Right forelimb (tissue), 1 donor: ENCODE measurements around the gene ZBTB49.
"Not testable (repeated sequence)": the region's sequence is repeated elsewhere in the genome, so short reads cannot be mapped to it uniquely, and the experiment has no call there.

ENCODE experiments used
- DNase-seq: peaks from one replicate; pipeline ENCODE4 v3.0.0-alpha.2; 2018

Gene ZBTB49, protein sequence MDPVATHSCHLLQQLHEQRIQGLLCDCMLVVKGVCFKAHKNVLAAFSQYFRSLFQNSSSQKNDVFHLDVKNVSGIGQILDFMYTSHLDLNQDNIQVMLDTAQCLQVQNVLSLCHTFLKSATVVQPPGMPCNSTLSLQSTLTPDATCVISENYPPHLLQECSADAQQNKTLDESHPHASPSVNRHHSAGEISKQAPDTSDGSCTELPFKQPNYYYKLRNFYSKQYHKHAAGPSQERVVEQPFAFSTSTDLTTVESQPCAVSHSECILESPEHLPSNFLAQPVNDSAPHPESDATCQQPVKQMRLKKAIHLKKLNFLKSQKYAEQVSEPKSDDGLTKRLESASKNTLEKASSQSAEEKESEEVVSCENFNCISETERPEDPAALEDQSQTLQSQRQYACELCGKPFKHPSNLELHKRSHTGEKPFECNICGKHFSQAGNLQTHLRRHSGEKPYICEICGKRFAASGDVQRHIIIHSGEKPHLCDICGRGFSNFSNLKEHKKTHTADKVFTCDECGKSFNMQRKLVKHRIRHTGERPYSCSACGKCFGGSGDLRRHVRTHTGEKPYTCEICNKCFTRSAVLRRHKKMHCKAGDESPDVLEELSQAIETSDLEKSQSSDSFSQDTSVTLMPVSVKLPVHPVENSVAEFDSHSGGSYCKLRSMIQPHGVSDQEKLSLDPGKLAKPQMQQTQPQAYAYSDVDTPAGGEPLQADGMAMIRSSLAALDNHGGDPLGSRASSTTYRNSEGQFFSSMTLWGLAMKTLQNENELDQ

DNA sequence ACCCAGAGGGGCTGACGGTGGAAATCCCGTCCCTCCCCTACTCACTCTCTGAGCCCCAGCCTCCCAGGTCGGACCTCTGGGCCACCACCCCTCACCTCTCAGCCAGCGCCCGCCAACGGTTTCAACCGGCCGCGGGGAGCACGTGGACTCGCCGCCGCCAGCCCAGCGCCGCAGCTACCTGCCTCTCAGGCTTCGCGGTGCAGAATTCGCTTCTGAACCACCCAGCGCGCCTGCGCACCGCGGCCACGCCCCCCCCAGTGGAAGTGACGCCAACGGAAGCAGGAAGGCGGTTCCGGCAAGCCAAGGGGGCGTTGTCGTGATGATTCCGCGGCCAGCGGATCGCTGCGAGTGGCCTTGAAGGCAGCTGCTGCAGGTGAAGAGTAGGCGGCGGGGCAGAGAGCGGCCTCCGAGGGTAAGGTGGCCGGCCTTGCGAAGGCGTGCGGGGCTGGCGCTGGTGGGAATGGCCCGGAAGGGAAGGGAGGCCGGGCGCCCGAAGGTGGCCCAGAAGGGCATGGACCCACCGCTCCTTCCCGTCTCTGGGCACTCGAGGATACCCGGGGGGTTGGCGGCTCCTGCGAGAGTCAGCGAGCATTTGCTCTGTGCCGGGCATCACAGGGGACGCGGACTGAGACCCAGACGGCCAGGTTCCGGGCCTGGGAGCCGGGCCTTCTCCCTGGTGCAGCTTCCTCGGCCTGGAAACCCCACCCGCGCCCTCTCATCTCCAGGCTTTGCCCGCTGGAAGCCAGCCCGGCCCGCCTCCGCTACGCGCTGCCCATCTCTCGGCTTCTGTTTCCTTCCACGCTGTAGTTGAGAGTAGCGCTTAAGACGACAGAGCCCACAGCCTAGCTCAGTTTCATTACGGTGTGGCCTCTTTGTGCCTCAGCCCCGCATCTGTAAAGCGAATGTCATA is at the start of gene ZBTB49, which contains the start of gene LYAR:
Gene ZBTB49, plus strand, starts transcription at position 311 of the 910 bp plus-strand sequence. CDS start 9,695 bp downstream, outside the sequence.
Gene LYAR, minus strand, starts transcription at position 214 of the 910 bp plus-strand sequence. CDS start 6,412 bp downstream, outside the sequence.
- peak; percentile 98 for DNase-seq

DNA sequence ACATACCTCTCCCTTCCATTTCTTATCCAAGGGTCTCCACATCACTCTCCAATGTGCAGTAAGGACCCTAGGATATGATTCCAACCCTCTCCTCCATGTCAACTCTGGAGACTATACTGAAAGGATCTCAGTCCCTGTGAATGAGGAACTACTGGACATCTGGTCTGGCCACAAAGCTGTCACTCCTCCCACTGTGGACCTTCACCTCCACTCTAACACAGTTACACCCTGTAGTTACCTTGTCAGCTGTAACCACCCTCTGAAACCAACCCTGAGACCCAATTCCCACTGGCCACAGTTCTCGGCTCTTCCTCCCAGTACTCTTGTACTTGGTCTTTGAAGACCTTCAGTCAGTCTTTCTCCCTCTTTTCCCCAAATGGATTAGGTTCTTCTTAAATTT is 44.9 kb upstream of the ZBTB49 start:
- DNase-seq = no peak

DNA sequence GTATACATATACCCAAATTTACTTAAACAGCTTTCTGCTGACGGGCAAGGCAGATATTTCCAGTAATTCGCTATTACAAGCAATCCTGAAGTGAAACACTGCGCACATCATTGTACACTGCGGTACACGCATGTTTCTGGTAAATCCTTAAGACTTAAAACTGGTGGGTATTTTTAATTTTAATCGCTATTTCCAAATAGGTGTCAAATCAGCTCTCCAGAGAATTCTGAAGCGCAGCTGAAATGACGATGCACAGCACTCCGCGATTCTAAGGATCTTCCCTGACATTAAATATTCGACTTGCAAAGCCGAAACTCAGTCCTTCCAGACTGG is 42.4 kb upstream of the ZBTB49 start:
- DNase-seq = no peak

DNA sequence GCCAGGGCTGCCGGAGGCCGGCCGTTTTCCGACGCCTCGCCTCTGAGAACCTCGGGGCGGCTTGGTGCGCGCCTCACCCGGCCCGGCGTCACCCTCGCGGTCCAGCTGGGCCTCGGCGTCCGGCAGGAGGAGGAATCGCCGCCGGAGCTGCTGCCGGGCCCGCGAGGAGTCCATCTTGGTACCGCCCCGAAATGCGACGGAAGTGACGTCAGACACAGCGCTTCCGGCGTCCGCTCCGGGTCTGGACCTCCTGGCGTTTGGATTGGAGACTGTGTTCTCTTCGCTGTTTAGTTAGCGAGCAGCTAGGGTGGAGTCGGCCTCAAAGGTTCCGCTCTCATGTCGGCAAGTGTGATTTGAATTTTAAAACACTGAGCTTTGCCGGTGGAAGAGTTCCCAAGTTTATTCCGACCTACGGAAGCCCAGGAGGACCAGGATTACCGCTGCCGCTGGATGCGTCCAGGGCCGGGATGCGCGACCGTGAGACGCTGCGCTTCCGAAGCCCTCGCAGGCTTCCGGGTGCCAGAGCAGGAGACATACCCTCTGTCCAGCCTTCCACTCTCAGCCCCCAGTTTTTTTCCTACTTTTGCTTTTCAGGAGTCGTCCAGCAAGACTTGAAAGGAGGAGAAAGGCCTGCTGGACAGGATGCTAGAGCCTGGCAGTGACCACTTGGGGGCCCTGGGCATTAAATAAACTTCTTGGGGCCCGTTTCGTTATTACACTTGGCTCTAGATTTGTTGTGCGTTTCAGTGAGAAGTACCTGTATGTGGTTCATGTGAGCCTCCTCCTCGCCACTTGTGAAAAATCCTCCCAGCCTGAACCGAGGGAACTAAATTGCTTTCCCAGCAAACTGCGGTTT is 41.8 kb upstream of the ZBTB49 start, which contains the start of gene TMEM128:
Gene TMEM128, minus strand, starts transcription at position 195 of the 856 bp plus-strand sequence. Its CDS starts 21 bp downstream, at position 174.
- peak; percentile 97 for DNase-seq

DNA sequence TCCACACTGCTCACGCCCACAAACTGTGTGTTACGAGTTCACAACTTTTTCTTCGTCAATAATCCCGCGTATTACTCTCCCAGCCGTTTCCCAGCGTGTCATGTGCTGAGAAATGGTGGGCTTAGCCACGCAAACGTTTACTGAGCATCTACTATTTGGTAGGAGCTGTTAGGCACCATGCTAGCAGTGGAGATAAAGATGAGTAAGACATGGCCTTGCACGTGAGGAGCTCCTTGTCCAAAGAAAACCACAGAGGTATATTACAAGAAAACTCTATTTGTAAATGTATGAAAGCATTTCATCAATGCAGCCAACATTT is 41.2 kb upstream of the ZBTB49 start:
- DNase-seq = no peak

DNA sequence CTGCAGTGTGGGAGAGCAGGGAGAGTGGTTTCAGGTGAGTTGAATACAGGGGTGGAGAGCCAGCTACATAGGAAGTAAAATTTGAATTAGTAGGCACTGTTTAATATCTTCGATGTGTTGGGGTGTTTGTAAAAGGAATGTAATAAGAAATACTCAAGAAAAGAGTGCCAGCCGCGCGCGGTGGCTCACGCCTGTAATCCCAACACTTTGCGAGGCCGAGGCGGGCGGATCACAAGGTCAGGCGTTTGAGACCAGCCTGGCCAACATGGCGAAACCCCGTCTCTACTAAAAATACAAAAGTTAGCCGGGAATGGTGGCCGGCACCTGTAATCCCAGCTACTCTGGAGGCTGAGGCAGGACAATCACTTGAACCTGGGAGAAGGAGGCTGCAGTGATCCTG is 40.7 kb upstream of the ZBTB49 start:
- DNase-seq = not testable (repeated sequence)

DNA sequence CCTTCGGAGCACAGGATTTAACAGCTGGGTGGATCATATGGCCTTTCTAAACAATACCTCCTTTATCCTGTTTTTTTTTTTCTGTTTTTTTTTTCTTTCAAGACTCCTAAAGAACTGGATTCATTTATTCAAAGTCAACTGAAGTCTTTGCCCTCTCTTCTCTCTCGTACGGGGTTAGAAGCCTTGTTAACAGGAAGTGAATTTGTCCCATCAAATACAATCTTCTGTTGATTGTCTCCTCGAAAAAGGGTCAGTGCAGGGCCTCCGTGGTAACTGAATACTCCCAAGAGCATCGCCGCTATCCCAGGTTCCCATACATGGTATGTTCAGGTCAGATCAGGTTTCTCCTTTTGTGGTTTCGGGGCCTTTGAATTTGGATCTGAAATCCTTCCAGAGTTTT is 40.2 kb upstream of the ZBTB49 start:
- no peak for DNase-seq

DNA sequence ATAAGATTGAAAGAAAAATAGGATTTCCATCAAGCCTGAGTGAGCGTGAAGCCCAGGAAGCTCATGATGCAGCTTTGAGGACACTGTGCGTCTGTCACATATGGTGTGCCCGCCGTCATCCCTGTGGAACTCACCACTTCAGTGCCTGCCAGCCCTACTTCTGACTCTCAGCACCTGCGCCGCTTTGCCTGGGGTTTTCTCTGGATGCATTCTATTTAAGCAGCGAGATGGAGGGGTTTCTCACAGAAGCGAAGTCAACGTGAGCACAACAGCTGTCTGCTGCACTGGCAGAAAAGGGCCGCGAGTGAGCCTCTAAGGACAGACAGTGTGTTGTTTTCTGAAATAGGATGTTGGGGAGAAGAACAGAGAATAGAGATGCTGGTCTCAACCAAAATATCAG is 35.9 kb upstream of the ZBTB49 start:
- no peak for DNase-seq

DNA sequence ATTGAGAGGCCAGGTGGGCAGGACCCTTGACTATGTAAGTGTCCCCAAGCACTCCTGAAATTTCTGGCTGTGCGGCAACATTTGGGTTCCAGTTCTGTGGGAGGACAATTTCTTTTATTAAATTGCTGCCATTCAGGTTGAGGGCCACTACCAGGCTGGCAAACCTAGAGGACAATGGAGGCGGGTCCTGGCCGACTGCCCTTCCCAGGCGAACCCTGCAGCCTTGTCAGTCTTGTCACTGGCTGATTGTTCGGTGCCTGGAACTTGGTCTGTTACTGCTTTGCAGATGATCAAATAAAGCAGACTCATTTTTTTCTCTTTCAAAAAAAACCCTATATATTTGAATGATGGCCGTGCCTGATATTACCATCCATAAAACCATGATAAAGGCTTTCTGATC is 35.4 kb upstream of the ZBTB49 start:
- DNase-seq = no peak

DNA sequence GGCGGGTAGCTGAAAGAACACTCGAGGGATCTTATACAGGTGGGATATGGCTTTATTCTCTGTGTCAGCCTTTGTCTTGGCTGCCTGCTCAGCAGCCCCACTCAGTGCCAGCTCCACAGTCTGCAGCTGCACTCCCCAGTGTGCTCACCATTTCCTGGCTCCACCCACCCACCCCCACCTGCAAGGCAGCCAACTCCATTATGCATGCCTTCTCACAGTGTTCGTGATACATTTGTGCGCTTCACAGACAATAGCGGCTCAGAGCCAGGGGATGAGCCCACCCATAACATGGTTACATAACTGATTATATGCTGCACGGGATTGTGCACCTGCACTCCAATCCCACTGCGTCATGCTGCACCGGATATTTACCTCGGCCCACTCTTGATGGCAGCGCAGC is 33.3 kb upstream of the ZBTB49 start:
- no peak for DNase-seq

DNA sequence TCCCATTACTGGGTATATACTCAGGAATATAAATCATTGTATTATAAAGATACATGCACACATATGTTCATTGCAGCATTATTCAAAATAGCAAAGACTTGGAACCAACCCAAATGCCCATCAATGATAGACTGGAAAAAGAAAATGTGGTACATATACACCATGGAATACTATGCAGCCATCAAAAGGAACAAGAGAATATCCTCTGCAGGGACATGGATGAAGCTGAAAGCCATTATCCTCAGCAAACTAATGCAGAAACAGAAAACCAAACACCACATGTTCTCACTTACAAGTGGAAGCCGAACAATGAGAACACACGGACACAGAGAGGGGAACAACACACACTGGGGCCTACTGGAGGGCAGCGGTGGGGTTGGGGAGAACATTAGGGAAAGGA is 32.3 kb upstream of the ZBTB49 start:
- not testable (repeated sequence) for DNase-seq

DNA sequence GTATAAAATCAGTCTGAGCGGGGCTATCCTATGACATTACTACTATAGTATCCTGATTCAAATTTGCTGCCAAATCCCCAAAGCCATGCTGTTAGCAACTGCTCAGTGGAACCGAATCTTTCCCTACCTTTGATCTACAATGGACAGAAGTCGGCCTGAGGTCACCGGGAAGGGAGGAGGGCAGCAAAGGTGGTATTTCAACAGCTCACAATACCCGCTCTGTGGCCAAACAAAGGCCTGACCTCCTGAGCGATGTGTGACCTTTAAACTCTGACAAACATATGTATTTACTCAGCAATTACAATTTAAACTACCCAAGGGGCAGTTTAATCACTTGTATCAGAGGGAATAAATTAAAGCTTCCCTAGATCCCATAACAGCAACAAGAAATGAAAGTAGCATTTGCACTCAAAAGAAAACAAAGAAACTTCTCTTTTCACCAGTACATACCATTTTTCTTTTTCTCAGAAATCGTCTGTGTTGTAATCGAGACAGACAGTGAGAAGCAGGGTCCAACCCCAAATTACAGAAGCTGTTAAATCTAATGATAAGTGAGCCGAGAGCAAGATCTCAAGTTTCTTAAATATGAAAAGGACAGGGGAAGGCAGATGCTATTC is 30.5 kb upstream of the ZBTB49 start:
- DNase-seq = no peak

DNA sequence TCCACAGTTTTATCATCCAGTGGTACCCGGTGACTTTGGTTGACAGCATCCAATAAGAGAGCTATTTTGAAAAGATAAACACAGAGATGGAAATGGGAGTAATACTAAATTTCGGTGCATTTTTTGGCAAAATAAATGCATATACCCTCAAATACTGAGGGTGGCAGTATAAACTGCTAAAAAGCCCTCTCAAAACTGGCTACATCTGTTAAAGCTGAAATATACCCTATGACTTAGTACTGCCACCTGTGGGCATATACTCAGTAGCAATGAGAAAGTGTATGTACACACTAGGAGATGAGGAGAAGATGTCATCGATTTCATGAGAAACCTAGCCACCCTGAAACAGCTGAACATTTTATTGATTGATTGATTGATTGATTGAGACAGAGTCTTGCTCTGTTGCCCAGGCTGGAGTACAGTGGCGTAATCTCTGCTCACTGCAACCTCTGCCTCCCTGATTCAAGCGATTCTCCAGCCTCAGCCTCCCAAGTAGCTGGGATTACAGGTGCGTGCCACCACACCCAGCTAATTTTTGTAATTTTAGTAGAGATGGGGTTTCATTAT is 29.8 kb upstream of the ZBTB49 start:
- no peak for DNase-seq

DNA sequence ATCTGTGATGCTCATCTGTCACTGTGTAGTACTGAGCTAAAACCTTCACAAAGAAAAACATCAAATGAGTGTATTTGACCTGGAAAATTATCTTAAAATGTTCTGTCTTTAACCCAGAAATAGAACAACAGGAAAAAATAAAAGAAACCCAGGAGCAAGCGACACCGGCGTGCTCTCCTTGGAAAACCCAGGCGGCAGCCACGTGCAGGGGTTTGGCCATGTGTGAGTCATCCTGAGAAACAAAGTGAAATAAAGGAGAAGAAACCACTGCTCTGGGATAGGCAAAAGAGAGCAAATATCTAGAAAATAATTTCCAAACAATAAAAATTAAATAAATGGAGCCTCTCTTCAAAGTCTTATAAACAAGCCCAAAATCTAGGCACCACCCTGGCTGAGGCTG is 22.1 kb upstream of the ZBTB49 start:
- no peak for DNase-seq

DNA sequence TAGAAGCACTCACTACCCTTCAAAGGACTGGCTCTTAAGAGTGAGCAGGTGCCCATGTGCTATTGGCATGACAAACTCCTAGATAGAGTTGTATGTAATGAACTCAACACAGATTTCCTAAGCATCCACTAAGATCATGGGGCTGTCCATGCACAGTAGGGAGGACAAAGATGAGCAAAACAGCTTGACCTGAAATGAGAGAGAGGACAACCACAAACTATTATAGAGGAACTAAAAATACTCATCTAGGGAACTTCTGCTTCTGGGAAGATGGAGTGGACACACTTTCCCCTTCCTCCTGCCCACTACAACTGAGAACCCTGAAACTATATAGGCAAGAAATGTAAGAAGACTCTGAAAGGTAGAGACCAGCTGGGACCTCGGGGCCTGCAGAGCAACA is 21.3 kb upstream of the ZBTB49 start:
- DNase-seq = no peak

DNA sequence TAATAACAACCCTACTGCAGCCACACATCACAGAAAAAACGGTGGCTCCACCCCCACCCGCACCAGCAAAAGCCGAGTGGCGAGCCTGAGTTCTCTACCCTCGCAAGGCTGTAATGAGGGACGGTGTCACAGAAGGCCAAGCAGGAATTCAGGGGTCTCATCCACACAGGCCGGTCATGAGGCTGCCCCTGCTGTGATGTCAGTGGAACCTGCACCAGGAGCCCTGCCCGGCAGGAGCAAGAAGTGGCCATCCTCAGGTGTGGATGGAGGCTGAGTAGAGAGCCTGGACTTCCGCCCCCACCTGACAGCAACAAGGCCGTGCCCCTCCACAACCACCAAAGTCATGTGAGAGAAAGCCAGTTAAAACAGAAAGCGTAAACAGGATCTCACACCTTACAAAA is 20.7 kb upstream of the ZBTB49 start:
- DNase-seq = no peak

DNA sequence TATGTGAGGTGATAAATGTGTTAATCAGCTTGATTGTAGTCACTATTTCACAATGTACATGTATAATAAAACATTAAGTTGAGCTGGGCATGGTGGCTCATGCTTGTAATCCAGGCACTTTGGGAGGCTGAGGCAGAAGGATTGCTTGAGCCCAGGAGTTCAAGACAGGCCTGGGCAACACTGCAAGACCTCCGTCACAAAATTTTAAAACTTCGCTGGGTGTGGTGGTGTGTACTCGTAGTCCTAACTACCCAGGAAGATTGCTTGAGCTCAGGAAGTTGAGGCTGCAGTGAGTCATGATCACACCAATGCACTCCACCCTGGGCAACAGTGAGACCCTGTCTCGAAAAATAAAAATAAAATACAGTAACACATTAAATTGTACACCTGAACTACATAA is 20.2 kb upstream of the ZBTB49 start:
- DNase-seq = no peak

DNA sequence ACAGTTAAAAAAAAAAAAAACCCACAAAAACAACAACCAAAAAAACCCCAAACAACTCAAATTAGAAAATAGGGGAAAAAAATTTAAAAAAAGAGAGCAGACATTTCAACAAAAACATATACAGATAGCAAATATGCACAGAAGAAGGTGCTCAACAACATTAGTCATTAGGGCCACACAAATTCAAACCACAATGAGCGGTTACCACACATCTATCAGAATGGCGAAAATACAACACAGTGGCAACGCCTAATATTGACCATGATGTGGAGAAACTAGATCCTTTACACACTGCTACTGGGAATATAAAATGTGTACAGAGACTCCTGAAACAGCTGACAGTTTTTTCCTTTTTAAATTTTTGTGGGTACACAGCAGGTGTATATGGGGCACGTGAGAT is 19.5 kb upstream of the ZBTB49 start:
- no peak for DNase-seq

DNA sequence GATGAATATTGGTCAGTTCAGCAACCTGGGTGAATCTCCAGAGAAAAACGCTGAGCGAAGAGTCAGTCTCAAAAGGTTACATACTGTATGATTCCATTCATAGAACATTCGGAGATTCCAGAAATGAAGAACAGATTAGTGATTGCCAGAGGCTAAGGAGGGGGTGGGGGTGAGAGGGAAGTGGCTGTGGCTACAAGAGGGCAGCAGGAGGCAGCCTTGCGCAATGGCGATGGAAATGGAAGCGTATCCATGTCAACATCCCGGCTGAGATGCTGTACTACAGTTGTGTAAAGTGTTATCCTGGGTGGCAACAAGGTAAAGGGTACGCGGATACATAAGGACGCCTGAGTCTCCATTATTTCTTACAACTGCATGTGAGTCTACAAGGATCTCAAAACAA is 18.1 kb upstream of the ZBTB49 start:
- DNase-seq = no peak

DNA sequence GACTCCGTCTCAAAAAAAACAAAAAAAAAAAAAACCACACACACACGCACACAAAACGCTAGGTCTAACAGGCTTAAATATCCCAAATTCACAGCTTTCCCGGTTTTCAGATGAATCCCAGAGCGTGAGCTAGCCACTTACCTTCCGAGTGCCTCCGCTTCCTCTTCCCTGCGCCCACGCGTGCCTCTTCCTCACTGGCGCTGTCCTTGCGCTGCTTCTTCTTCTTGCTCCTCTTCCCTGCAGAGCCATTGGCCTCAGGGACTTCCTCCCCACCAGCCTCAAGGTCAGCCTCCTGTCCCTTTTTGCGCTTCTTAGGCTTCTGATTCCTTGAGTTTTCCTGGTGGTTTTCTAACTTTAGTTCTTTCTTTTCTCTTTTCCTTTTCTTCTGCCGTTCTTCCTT is 15.8 kb upstream of the ZBTB49 start:
- no peak for DNase-seq

DNA sequence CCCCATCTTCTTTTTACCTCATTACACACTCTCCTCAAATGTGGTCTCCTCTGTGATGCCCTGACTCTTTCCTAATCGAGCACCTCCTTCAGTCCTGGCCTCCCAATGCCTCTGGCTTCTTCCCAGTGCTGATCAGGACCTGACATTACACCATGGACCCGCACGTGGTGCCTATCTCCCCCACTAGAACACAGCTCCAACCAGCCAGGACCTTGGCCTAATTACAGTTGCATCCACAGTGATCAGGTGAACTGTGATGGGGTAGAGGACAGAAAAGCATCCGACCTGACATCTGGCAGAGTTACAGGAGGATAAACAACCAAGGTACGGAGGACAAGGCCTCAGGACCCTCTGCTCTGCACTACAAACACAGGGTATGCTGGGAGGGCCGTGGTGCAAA is 12.5 kb upstream of the ZBTB49 start:
- DNase-seq = no peak
